NCI-H82 treated with DMSO at 0.1 percent for 48 hours (cell line): Measurements from ENCODE around the gene CYB5R2.

Source experiments
- DNase-seq: peaks from one replicate; lab custom pipeline; 2025; ENCODE audit not compliant: unreplicated experiment; lab: John Stamatoyannopoulos, UW

Gene CYB5R2

DNA sequence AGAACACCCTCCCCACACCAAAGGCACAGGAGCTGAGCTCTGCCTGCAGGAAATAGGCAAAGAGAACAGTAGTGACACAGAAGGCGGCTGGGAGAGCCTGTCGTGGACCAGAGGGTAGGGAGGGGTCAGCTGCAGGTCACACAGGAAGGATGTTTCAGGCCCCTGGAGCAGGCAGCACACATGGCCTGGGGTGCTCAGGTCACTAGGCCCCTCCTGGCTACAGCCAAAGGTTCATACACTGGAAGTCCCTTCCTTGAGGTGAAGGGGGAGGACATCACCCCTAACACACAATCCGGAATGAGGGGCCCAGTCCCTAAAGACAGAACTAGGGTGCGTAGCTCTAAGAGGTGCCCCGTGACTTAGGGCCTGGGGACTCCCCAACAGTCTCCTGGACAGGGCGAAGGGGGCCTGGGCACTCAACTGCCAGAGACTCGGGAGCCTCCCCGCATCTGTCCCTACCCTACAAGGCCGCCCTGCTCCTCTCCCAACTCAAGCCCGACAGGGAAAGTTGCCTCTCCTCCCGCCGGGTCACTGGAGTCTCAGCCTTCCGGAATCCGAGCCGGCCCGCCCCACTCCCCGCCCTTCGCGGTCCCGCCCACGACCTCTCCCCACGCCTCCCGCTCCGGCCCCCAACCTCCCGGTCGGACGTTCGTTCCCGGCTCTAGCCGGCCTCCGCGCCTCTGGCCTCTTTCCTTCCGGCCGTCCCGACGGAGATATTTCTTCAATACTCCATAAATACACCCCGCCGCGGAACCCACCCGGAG lies at the start of gene CYB5R2:
Gene CYB5R2 (minus strand): TSS at position 541 of the 764 bp plus-strand sequence. CDS start 675 bp downstream, outside the sequence.
- no peak for DNase-seq

DNA sequence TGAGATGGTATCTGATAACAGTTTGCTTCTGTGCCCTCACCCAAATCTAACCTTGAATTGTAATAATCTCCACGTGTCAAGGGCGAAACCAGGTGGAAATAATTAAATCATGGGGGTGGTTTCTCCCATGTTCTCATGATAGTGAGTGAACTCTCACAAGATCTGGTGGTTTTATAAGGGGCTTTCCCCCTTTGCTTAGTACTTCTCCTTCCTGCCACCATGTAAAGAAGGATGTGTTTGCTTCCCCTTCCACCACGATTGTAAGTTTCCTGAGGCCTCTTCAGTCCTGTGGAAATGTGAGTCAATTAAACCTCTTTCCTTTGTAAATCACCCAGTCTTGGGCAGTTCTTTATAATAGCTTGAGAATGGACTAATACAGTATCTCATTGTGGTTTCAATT lies 41.5 kb upstream of the CYB5R2 start:
- DNase-seq, result no peak

DNA sequence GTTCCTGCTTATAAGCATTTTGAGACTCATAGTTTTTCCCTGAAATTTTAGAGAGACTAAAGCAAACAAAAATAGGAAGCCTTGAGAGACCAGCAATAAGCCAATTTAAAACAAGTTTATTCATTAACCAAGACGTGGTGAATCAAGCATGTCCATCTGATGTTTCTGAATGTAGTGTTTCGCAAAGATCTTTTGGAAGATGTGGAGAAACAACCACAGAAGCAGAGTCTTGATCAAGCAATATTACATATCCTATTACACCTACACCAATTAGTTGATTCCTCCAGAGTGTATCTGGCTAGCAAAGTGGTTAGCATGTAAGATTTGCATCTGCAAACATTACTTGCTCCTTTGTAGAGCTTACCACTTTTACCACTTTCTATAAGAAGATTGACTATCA lies 33.1 kb upstream of the CYB5R2 start, which contains the start of gene OVCH2:
Gene OVCH2 (minus strand): TSS at position 101 of the 400 bp plus-strand sequence. CDS start 83 bp downstream, at position 18.
- DNase-seq, result no peak

DNA sequence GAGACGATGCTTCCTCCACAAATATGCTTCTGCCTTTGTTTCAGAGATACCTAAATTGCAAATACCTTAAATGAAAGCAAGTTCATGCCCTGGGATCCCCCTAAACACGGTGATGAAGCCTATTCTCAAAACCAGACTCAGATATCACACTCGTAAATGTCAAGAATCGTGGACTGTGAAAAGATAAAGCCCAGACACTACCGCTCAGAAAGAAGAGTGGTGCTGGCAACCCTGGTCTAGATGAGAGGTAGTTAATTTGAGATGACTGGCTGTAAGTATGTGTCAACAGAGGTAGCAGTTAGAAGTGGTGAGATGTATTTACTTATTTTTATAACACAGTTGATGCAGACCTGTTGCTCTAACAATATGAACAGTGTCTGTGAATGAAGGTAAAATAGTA lies 30.4 kb upstream of the CYB5R2 start:
- no peak for DNase-seq

DNA sequence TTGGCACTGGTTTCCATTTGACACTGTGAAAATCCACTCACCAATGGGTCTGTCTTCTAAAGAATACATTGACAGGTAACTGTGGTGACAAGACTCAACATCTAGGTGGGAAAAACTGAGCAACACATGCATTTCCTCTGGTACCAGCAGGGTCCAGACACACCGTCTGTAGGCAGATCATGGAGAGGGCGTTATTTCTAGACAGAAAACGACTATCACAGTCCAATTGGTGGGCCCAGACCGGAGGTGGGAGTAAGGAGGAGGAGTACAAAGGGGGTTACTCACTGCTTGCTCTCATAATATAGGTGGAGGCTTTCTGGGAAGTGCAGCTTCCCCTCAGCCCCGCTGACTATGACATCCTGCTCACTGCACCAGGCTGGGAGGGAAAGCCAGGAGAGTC lies 23.1 kb upstream of the CYB5R2 start:
- no peak for DNase-seq

DNA sequence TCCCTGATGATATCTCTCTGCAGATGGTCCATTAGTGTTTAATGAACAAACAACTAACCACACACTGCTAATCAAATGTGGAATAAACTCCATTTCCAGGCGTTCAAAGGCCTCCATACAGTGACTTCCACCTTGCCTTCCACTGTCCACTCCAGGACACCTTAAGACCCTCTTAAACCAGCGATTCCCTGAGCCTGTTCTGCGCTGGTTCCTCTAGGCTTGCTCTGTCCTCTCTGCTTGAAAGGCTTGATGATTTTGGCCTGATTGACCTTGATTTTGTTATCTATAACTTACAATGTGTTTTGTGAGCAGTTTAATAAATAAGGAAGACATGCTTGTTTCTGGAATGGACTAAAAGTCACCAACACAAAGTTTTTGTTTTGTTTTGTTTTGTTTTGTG lies 20.9 kb upstream of the CYB5R2 start:
- no peak for DNase-seq

DNA sequence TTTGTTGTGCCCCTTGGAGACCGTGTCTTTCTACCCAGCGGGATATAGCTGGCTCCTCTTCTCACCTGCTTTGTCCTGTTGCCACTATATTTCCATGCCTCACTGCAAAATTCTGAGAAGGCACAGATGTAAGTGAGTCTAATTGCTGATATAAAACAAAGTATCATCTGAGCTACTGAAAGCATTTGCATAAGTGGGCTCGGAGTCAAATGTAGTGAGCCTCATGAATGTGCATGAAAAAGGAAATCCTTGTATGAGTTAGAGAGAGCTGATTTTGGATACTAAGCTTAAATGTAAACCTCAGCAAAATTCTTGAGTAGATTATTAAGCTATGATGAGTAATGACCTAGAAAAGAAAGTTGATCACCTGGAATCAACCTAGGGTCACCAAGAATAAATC lies 19.1 kb upstream of the CYB5R2 start:
- DNase-seq, result no peak

DNA sequence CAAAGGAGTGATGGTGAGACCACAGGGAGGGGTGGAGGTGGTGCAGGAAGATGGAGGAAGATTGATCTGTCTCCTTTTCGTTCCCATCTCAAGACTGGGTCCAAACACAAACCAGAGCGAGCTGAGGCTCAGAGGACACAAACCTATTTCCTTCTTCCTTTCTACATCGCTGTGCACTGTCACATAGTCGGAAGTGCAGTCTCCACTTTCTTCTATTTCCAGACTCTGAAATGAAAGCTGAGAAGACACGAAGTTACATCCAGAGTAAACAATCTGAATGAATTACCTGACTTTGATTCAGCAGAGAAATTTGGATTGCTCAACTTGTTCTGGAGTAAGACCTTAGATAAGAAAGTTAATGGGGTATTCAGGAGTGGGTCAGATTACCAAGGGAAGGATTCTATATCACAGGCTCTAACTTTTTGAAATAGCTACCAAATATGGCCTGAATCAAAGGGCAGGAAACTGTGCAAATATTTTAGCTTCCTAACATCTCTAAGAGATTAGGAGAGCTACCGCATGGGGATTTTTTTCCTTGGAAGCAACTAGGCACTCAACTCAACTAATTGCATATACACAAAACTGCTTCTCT lies 18.6 kb upstream of the CYB5R2 start:
- DNase-seq, result no peak

DNA sequence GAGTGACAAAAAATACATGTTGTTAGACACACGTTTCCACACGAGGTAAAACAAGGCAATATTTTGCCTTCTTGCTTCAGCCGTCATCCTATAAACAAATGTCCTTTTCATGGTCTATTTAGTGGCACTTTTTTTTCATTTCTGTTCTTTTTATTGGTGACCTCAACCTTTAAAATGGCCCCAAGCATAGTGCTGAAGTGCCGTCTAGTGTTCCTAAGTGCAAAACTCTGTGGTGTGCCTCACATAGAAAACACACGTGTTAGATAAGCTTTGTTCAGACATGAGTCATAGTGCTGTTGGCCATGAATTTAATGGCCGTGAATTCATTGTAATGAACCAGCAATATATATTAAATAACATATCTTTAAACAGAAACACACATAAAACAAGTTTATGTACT lies 17.3 kb upstream of the CYB5R2 start:
- DNase-seq, result no peak

DNA sequence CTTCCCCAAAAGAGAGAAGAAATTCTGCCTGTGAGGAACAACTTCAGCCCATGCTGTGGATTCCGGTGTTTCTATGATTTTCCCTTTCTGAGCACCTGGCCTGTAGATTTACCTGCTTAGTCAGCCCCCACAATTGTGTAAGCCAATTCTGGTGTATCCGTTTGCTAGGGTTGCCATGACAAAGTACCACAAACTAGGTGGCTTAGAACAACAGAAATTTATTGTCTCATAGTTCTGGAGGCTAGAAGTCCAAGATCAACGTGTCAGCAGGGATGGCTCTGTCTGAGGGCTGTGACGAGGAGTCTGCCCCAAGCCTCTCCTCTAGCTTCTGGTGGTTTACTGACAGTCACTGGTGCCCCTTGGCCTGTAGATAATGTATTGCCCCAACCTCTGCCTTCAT lies 15.9 kb upstream of the CYB5R2 start:
- DNase-seq, result no peak

DNA sequence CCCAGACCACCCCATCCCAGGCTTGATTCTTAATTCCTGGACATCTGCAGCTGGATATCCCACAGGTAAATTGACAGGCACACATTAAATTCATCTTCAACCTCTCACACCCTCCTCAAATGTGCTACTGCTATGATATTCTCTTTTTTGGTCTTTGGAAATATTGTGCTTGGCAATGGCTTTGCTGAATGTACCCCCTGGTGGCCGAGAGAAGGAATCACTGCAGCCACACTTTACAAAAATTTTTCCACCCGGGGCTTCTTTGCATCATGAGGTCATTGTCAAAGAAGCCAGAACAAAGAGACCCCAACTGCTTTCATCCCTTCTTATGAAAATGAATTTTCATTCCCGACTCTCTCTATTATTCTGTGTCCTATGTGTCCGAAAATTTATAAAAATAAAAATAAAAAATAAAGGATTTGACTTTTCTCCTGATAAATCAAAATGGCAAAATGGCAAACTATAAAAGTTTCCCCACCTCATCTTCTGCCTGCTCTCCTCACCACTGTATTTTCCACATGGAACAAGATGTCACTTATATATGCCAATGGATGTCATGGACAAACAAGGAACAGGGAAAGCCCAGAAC lies 15.0 kb upstream of the CYB5R2 start:
- peak; percentile 3 for DNase-seq

DNA sequence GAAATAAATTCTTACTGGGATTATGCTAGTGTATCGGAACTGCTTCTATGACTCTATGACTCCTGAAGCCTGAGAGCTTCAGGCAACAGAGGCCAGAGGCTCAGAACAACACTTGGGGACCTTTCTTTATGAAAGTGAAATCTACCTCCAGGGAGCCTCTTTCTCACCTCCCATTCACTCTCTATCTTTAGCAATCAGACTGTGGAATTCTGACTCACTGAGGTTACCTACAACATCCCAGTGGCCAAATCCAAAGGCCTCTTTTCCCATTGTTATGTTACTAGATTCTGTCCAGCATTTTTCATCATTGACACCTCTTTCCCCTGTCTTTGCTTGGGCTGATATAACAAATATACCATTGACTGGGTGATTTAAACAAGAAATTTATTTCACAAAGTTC lies 14.1 kb upstream of the CYB5R2 start:
- DNase-seq, result no peak

DNA sequence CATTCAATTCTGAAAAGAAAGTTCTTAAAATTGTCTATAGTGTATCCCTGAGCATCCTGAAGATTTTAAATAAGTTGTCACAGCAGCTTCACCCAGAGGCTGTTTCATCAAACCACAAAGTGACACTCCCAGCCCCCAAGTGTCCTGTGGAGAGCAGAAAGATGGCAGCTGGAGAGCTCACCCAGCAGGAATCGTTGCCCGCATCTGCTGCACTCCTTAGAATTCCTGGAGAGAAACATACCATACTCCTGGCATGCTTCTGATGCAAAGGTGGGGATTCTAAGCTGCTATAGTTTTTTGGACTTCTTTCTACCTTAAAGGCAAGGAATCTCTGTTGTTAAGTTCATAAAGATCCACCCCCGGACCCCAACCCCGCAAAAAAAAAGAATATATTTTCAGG lies 13.5 kb upstream of the CYB5R2 start:
- DNase-seq, result no peak

DNA sequence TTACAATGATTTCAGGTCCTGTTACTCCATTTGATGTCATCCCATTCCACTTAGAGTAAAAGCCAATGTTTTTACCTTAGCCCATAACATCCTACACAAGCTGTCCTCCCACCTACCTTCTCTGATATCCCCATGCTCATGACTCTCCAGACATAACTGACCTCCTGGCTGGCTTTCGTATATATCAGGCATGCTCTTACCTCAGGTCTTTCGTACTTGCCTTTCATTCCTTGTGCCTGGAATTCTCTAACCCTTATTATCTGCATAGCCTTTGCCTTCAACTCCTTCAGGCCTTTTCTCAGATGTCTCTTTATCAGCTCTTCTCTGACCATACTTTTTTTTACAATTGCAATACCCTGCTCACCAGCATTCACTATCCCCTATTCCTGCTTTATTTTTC lies 10.3 kb upstream of the CYB5R2 start:
- no peak for DNase-seq

DNA sequence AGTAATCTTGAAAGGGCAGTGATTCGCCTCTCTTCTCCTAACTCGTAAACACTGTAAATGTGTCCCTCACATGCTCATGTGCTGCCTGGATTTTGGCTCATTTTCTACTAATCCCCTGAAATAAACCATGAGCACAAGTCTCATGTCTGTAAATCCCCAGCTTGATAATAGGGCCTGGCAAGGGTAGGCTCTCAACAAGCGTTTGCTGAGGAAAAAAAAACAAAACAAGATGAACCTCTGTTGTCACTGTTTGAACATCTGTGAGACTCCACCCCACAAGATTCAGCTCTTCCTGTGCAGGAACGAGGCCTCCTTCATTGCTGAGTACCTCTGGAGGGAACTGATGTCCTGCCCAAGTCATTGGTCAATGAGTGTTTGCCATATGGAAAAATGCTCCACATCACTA lies 4.5 kb upstream of the CYB5R2 start:
- peak; percentile 32 for DNase-seq

DNA sequence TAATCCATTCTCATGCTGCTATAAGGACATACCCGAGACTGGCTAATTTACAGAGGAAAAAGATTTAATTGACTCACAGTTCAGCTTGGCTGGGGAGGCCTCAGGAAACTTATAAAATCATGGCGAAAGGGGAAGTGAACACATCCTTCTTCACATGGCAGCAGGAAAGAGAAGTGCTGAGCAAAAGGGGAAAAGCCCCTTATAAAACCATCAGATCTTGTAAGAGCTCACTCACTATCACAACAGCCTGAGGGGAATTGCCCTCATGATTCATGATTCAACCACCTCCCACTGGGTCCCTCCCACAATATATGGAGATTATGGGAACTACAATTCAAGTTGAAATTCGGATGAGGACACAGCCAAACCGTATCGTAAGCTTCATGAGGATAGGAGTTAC lies 3.8 kb upstream of the CYB5R2 start:
- DNase-seq, result no peak

DNA sequence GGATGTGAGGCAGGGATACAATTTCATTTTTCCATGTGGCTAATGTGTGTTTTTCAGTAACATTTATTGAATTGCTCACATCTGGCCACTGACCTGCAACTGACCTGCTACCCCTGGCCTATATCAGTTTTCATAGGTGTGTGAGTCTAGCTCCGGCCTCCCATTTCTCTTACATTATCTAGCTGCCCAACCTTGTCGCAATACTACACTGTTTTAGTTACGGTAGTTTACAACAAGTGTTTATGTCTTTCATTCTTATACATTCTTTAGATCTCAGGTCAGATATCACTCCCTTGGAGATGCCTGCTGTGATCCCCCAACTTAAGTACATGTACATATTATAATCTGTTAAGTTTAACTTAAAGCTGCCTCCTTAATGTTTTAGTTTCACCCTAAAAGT lies 2.3 kb upstream of the CYB5R2 start:
- no peak for DNase-seq

DNA sequence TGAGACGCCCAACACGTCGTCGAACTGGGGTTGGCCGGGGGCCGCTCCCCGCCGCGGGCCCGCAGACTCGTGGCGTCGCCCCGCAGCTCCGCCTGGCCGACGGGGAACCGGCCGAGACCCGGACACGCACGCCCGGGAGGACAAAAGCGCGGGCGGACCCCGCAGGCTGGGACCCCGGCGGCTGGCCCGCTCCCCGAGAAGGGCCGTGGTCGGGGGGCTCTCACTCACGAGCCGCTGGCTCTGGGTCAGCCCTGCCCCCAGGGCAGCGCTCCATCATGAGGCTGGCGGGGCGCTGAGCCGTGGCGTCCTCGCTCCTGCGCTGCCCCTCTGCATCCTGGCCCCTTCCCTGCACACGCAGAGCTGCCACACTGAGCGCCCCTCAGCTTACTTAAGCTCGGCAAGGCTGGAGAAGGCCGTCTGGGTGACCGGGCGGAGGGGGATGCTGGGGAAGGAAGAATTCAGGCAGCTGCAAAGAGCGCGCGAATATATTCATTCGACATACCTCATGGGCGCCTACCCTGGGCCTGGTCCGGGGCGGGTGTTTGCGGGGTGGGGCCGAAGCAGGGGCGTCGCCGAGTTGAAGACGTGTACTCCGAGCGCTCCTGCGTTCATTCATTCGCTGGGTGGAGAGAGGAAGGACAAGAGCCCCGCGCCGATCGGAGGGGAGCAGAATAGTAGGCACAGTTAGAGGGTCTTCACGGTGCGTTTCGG lies 579 bp upstream of the CYB5R2 start:
- no peak for DNase-seq

DNA sequence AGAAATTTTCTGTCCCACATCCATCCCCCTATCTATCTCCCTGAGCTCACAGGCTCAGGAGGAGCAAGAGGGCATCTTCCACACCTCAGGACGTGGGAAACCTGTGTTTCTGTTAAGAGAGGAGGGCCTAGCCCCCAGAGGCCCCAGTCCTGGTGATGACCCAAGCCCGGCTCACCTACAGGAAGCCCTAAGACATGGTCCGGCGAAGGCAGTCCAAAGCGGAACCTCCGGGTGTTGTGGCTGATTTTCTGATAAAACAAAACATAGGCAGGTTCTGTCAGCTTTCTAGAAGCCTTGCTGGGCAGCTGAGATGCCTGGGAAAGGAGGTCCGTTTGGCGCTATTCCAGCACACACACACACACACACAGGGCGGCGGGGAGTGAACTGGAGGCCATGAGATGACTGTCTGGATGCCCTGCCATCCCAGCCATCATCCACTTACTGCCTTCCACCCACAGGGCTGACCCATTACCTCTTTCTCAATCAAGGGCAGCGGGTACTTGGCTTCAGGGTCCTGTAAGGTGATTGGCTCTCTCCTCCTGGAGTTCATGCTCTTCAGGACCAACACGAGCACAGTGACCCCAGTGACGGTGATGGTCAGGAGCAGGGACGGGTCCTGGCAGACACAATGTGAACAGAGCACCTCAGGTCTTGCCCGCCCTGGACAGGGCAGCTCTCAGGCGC lies 882 bp downstream of the CYB5R2 start:
- DNase-seq, result no peak

DNA sequence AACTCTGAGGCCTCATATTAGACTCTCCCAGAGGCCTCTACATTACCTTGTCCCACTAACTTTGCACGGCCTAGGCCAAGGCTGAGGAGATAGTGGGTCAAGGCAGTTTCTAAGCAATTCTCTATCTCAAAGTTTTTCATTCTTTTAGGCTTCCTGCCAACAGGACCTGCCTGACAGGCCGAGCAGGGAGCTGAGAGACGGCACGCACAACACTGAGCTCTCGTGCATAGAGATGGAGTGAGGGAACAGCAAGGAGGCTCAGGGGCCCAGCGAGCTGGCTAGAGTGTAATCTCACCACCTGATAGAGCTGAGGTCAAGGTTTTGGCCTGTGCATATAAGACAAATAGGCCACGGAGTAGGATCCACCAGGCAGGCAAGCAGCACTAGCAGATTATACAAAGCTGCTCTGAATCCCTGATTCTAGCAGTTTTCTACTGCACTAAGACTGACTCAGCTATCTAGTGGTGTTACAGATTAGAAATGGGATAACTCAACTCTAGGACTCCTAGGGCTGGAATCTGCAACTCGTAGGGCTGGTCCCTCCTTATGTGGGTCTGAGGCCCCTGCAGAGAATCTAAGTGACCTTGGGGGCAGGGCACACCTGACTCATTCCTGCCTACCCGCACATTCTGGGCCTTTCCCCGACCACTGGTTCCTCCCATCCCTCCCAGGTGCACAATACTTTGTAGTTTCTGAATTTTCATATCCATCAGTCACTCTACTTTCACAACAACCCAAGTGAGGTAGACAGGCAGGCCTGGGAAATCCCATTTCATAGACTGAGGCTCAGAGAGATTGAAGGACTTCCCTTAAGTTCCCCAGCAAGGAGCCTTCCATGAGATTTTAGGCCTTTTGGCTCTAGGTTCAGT lies 1.7 kb downstream of the CYB5R2 start:
- DNase-seq, result no peak
